Germinal center (tissue), 1 donor: ENCODE measurements around the gene ST6GALNAC3.
"Not testable (repeated sequence)": the region's sequence is repeated elsewhere in the genome, so short reads cannot be mapped to it uniquely, and the experiment has no call there.

ENCODE experiments used
- DNase-seq: peaks from one replicate; pipeline ENCODE4 v3.0.0; 2012; ENCODE audit warnings: mixed read lengths, low spot score

ST6GALNAC3 gene

DNA sequence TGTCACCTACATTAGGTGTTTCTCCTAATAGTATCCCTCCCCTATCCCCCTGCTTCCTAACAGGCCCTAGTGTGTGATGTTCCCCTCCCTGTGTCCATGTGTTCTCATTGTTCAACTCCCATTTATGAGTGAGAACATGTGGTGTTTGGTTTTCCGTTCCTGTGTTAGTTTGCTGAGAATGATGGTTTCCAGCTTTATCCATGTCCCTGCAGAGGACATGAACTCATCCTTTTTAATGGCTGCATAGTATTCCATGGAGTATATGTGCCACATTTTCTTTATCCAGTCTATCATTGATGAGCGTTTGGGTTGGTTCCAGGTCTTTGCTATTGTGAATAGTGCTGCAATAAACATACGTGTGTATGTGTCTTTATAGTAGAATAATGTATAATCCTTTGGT, 267.3 kb downstream of the ST6GALNAC3 start:
- not testable (repeated sequence) for DNase-seq

DNA sequence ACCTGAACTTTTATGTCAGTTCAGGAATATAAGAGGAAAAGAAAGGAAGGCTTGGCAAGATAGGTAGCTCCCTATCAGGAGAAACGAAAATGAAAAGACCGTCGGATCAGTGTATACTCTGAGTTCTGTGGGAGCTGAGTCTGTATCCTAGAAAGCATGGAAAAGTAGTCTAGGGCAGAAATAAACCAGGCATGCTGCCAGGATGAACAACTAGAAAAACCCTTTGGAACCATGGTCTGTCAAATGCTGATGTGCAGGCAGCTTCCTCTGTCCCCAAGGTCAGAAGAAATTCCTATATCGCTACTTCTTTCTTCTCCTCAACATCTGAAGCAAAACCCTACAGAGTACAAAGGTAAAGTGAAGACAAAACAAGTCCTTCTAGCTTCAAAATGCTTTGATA, 268.8 kb downstream of the ST6GALNAC3 start:
- DNase-seq: no peak

DNA sequence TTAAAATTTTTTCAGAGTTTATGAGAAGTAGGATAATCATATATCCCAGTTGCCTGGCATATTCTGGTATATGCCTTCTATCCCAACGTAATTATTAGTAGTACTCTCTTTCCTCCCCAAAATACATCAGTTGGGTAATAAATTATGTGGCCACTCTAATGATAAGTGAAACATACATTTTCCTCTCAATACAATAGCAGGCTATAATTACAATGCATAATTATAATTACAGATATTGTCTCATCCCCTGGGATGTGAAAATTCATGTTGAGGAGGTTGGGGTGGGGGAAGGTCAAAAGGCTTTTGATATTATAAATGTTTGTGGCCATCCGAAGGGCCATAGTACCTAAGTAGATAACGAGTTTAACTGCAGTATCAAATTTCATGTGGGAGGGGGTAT, 277.1 kb downstream of the ST6GALNAC3 start:
- no peak for DNase-seq

DNA sequence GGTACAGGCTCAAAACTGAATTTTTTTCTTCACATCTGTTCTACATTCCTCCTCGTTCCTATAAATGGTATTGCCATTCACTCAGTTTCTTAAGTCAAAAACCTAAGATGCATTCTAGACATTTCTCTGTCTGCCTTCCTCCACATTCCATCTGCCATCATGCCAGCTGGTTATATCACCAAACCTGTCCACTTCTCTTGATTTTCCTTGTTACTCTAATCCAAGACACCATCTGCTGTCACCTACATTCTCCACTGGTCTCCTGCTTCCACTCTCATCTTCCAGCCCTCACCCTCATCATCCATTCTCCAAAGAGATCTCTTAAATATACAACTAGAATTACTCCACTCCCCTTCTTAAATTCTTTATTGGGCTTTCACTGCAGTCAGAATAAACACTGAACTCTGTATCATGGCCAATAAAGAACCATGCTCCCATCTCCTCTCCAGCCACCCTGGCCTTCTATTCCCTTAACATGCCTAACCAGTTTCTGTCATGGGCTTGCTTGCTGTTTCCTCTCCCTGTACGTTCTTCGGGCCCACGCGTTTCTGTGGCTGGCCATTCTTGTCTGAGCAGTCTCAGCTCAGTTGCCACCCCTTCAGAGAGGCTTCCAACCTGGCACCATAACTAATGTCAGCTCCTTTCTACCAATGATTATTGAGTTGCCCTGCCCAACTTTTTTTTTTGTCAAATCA, 278.3 kb downstream of the ST6GALNAC3 start:
- no peak for DNase-seq

DNA sequence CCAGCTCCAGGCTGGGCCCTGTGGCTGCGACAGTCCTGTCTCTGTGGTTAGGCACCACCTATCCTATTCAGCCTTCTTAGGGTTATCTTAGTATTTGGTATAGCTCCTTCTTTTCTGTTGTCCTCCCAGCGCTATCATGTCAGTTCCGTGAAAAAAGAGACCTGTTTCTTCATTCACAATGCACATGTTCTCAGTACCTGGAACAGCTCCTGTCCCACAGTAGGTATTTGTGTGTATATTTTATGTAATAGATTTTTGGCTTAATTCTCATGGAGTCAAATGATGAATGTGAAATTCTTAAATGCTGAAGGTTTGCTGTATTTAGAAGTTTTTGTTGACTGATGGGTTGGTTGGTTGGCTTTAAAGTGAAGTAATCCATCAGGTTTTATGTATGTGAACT, 279.7 kb downstream of the ST6GALNAC3 start:
- DNase-seq: no peak

DNA sequence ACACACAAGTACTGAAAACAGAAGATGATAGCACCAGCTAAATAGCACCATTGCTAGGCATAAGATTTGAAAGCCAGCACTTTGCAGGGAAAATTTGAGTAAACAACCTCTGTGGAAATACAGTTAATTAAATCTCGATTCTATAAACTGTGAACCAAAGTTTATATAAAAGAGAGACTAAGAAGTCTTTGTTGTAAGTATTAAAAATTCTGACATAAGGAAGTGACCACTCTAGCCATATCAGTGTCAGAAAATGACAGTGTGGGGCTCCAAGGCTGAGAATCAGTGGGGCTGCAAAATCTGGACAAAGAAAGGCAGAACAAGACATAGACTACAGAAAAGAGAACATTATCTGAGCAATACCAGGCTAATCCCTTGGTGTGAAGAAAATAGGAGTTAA, 292.2 kb downstream of the ST6GALNAC3 start:
- no peak for DNase-seq

DNA sequence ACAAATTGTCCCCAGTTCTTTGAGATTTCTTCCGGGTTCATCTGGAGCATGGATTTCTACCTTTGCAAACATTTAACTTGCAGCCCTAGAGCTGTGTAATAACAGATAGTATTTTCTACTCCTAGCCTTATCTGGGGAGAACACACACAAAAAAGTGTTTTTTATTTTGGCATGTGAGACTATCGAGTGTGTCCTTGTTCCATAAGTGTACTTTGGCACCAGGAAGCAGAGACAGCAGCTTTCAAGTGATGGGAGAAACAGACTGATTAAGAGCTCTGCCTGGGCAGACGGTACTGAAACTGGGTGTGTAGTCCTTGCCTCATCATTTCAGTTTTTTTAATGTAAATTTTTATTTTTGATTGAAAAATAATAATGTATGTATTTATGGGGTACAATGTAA, 297.4 kb downstream of the ST6GALNAC3 start:
- no peak for DNase-seq

DNA sequence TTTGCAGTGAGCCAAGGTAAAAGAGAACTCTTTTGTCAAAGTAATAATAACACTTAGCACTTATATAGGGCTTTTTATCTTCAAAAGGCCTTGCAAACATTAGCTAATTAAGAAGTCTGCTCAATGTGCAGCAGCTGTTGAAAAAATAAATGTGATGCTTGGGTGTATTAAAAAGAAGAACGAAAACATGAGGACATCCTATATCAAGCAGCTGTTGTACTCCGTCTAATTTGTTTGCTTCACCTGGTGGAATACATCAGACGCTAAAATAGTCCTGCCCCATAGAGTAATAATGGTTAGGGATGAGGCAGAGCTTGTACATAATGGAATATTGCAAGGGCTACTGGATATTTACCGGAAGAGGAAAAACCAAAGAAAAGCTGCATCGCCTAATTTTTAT, 299.5 kb downstream of the ST6GALNAC3 start:
- DNase-seq: no peak

DNA sequence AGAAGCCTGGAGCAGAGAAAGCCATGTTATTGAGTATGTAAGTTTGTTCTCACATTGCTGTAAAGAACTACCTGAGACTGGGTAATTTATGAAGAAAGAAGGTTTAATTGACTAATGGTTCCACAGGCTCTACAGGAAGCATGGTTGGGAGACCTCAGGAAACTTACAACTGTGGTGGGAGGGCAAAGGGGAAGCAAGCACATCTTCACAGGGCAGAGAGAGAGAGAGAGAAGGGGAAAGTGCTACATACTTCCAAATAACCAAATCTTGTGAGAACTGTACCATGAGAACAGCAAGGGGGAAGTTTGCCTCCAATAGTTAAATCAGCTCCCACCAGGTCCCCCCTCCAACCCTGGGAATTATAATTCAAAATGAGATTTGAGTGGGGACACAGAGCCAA, 302.7 kb downstream of the ST6GALNAC3 start:
- DNase-seq: no peak

DNA sequence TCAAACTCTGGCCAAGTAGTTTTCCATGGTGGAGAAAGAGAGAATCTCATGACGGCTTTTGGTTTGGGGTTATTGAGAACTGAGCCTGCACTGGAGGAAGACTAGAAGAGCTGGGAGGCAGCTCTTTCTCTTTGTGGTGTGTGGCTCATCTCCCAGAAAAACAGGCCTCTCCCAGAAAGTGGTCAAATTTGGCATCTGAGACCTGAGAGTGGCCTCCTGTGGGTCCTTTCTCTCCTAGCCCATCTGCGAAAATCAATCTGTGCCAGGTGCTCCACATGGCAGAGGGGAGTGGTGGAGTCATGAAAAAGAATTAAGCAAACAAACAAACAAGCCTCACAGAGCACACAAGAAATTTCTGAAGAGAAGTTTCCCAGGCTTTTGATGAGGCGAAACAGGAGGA, 305.0 kb downstream of the ST6GALNAC3 start:
- DNase-seq: no peak

DNA sequence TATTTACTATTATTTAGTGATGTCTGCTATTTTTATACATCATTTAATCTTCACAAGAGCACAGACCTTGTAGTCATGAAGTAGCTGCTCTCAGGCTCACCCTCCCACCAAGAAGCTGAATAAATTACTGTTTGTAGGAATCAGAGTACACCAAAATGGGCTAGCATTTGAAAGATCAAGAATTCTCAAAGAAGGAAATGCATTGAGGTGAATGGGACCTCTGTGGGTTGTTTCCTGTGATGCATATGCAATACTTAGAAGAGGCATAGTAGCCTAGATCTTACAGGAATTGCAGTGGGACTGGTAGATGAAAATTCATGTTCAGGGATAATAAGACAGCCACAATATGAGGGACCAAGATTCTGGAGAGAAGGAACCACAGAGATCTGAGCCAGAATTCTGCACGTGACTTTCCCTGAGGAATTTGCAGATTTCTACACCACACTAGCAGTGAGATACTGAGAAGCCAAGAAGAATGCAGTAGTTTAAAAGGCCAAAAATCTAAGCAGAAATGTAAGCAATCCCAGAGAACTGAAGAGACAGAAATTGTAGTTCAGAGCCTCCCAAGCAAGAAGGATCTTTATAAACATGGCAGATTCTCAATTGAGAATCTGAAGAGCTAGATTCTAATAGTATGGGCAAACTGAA, 307.0 kb downstream of the ST6GALNAC3 start:
- no peak for DNase-seq

DNA sequence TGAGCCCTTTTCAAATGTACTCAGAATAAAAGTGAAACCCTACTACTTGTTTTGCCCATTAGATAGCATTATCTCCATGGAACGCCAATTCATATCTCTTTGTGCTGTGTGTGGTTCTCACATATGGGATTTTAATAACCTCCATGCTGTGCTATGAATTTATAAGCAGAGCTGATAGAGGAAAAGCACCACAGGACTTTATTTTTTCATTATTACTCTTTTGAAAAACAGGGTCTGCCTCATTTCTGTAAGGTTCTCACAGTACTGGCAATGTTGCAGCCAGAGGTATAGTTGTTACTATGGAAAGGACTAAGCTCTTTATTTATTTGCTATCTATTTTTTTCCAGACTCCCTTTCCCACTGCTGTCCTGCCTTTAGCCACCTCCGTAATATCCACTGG, 313.7 kb downstream of the ST6GALNAC3 start:
- DNase-seq: no peak

DNA sequence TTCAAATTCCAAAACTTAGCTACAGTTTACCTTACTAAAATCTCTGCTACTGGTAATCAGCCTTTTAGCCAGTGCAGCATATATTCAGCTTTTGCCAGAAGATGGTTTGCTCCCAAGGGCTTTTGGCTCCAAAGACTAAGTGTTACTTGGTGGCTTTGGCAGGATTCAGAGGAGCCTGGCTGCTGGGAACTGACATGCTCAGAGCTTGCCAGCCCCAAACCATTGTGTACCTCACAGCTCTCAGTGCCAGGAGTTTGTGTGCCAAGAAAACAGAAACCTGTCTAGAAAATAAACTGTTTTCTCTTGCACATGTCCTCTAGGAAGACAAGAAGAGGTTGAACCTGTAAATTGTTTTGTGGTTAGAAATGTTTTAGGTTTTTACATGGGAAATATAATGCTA, 315.9 kb downstream of the ST6GALNAC3 start:
- DNase-seq: no peak

DNA sequence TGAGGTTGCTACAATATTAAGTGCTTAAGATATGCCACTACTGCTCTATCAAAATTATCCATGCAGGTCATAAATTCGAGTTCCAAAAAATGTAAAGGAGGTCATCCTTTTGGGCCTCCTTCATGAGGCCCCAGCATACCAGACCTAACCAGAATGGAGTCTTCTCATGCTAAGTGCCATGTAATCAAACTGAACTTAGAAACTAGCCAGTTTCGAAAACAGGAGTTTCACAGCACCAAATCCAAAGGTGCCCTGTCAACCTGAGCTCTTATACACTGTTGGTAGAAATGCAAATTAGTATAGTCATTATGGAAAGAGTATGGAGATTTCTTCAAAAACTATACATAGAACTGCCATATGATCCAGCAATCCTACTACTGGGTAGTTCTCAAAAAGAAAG, 320.5 kb downstream of the ST6GALNAC3 start:
- no peak for DNase-seq

DNA sequence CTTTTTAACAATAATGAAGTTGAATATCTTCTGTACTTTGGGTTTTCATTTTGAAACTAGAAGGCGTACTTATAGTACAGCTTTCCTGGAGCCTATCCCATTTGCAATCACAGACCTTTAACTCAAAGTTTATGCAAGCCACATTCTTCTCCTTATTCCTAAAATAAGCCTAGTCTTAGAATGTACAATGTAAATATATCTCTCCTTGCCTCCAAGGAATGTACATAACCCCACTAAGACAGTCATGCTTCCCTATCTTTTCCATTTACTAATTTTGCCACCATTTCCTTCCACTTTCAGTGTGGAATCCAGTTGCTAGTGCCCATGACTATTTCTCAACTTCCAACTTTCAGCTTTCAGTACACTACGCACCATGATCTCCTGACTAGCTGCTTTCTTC, 327.6 kb downstream of the ST6GALNAC3 start:
- DNase-seq: no peak

DNA sequence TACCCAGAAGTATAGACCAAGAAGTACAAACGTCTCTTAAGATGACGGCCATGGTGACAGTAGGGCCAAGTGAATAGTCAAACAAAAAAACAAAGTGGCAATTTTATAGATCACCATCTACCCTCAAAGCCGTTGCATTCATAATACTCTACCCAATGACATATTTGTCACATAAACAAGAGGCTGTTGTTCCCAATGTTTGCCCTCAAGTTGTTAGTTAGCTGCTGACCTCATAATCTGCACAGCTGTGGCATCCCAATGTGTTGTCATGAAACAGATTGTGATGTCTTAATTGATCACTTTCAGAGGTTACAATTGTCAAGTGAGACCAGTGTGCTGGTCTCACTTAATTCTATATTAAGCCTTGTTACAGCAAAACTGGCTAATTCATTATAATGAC, 333.8 kb downstream of the ST6GALNAC3 start:
- DNase-seq: no peak

DNA sequence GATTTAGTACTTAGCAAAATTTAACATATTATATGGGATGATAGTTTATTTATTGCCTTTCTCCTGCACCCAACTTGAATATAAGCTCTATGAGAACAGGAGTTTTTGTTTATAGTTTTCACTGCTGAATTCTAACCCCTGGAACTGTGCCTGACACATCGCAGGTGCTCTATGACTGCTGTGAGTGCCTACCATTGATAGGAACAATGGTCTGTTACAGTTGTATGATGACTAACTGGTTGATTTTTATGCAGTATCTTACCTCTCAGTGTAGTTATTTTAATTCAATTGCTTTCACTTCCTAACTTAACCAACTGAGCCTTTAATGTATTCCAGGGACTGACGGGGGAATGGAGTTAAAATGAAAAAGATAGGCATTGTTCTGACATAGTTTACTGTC, 336.0 kb downstream of the ST6GALNAC3 start:
- DNase-seq: no peak

DNA sequence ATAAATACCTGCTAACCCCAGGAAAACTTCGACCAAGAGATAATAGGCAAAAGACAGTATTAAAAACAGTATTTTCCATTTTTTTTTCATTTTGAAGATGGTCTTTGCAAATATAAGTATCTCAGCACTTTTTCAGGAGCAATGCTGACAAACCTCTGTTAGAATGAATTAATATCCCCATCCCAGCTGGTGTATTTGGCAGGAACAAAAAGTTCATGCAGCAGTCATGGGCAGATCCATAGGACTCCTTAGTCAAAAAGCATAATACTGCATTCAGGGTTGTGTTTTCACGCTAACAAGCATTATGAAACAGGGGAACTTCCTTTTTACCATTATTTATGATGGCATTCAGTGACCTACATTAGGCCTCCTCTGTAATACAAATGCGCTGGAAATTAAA, 344.0 kb downstream of the ST6GALNAC3 start:
- no peak for DNase-seq

DNA sequence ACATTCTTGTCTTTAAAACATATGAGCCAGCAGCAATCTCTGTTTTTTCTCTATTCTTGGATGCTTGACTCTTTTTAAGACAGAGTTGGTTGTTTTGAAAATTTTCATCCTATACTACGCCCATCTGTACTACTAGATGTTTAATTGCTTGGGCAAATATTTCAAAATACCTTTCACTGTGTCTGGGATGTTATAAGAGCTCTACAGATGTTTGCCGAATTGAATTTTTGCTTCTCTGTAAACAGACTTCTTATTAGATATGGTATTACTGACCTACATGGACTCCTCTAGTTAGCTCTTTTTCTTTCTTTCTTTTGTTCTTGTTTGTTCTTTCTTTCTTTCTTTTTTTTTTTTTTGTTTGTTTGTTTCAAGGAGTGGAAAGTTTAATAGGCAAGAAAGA, 345.1 kb downstream of the ST6GALNAC3 start:
- DNase-seq: no peak

DNA sequence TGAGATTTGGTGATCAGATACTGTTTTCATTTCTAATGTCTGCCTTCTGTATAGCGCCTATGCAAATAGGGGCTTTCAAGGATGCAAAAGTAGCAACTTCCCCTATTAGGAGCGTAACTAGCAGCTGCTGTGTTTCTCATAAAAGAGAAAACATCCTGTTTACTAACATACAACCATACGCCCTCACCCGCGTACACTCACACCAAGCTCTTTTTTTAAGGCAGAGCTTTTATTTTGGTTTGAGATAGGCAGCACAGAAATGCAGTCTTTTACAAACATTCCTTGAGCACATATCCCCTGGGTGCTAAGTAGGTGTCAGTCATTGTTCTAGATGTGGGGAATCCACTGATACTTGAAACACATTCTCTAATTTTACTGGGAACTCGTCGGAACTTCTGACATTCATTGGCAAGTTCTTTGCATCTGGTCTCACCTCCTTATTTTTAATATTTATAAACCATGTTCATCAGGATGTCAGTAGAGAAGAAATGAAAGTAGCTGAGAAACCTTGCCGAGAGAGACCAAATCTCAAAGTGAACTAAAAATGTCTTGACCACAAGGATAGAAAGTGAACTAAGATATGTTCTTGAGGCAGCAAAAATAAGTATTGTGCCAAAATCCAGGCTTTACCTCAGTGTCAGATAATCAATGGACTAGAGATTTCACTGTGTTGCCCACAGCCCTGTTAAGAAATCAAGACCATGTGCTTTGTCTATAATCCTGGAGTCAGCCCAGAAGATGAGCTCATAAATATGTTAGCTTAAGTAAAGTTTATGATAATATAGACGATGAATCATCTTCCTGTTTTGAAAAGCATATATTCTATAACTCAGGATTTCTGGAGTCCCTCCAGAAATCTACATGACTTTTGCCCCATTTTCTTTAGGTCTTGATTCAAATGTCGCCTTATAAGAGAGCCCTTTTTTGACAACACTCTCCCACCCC, 350.9 kb downstream of the ST6GALNAC3 start:
- no peak for DNase-seq

DNA sequence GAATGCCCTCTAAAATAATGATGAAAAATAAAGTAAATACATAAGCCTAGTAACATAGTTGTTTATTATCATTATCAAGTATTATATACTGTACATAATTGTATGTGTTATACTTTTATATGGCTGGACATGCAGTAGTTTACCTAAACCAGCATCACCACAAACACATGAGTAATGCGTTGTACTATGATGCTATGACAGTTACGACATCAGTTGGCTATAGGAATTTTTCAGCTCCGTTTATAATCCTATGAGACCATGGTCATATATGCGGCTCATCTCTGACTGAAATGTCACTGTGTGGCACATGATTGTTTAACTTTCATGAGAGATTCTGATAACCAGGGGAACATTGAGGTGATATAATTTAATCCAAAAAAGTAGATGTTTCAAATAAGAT, 352.1 kb downstream of the ST6GALNAC3 start:
- no peak for DNase-seq

DNA sequence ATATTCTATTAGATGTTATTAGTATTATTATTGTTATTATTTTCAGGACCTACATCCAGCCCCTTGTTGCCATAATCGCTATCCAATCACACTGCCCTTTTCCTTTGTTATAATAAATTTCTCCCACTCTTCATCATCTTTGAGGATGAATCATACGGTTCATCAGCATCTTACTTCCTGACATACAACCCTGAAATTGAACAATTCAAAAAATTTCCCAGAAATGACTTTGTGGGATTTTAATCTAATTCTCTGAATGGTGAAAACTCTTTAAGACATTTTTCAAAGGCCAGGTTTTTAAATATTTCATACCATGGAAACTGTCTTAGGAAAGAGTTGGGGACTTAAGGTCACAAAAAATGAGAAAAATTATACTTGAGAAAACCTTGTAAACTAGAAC, 353.5 kb downstream of the ST6GALNAC3 start:
- no peak for DNase-seq

DNA sequence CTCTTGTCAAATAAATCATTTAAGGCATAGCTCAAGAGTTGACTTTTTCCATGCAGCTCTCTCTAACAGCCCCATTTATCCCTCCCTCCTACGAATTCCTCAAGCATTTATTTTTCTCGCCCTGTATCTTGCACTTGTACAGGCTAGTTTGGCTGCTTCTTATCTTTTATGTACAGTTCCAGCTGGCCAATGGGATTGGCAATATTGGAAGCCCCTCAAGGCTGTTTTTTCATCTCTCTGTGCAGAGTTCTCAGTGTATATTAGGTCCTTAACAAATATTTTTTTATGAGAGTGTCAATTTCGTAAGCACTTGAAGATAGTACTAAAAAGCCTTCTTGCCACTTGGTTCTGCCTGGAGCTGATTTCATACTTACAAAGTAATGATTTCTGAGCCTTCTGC, 356.0 kb downstream of the ST6GALNAC3 start:
- DNase-seq: no peak
